Metanephros (tissue), 2 donors: ENCODE data around the gene RAB1A. TPM values are rescaled to one million over a fixed set of nuclear protein-coding genes. Genes with fewer than 3 reads are reported as not detected.

ENCODE experiments used
- small RNA-seq: library from RNA; depleted of rRNA; stranded (forward); fragments of <200 nt; gene quantifications from one replicate; pipeline ENCODE3, GENCODE V24; 2014; ENCODE audit warnings: low replicate concordance
- total RNA-seq: library from RNA; depleted of rRNA; stranded (reverse); fragments of >200 nt; gene quantifications from one replicate; pipeline ENCODE4 v1.2.3, GENCODE V29; 2014

Gene RAB1A
- total RNA-seq, result 87.2 TPM

DNA sequence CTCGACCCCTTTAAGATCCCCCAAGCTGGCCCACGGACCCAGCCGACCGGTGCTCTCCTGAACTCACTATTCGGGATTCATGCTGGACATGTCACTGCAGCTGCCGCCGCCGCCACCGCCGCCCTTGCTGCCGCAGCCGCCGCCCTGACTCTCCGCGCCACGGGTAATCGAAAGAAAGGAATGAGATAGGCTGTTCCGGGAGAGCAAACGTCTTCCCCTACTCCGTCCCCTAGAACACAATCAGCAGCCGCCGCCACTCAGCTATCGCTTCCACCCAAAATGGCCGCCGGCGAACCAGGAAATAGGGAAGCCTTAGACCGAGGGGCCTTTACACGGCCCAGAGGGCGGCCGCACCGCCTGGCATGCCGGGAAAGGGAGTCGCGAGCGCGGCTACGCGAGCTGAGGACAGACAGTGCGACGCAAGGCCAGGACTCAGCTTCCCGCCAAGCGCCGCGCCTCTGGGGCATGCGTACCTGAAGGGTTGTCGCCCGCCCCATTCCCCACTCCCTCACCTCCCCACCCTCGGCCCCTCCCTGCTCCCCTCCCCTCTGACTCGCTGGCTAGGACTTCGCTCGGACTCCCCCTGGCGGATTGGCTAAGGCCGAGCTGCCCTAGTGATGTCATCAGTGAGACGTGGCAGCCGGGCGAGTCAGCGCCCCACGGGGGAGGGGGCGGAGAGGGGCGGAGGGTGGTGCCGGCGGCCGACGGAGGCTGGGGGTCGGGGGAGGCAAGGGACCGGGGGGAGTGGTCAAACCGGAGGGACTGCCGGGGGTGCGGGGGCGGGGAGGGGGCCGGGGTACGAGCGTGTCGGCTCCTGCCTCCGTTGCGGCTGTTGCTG is at the start of gene RAB1A:
Gene RAB1A (minus strand): TSS at position 281 of the 838 bp plus-strand sequence. CDS start 191 bp downstream, at position 90.

DNA sequence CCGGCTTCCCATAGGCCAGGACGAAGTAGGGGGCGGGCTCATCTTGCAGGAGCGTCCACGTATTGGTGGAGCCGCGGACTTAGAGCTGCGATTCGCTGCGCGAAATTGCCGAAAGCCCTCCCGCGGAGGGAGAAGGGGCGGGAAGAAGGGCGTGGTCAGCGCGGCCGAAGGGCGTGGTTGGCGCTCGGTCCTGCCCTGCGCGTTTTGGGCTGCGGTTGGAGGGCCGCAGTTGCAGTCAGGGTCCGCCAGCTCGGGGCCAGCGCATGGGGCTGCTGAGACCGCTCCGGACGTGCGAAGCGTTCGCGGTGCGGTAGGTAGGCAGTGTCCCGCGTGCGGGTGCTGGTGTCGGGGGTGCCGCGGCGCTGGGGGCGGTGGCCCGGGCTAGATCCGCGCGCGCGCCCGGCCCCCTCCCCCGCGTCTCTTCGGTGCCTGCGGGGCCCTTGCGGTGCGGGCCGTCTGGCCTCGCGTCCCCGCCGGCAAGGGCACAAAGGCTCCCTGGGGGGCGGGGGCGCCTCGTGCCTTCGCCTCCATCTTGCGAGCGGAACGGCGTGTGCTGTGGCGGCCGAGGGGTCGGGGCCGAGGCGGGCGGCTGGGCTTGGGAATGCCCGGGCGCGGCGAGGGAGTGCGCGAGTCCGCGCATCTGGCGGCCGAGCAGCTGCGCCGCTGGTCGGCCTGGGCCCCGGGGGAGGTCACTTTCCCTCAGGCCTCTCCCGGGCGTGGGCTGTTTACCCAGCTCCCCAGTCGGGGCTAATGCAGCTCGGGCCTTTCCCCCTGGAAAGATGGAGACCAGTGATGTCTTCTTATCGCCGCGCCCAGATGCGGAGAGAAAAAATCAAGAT is 73.5 kb downstream of the RAB1A start, which contains the start of gene CEP68:
Gene CEP68 (plus strand): TSS at position 202 of the 839 bp plus-strand sequence. CDS start 13,029 bp downstream, outside the sequence.

Small RNA genes within 50 kb of the gene (small RNA-seq; reads per million reads assigned to genes)
- gene RF00090, result not detected

Other genes with a start within 250 kb of the RAB1A start
- gene SLC1A4, start 140.7 kb downstream of the RAB1A start, total RNA-seq, result 9.8 TPM
- gene CEP68, start 73.7 kb downstream of the RAB1A start, total RNA-seq, result 33.6 TPM
- 89.3 TPM for gene ACTR2, start 97.7 kb upstream of the RAB1A start, total RNA-seq